Mammary microvascular endothelial cell (primary cell): ENCODE data around the gene MDFI. TPM values are rescaled to one million over a fixed set of nuclear protein-coding genes. Genes with fewer than 3 reads are reported as not detected.

Experiments
- total RNA-seq: library from RNA; depleted of rRNA; stranded (reverse); fragments of >200 nt; gene quantifications from 2 replicates; pipeline ENCODE4 v1.2.3, GENCODE V29; 2015

The MDFI gene
- 19.5 and 22.5 TPM in 2 replicates for total RNA-seq

GRCh38 chr6:41638002-41638934 lies at the start of gene MDFI:
MDFI (plus strand) TSS chr6:41638468; CDS start chr6:41638750, 282 bp downstream.

Other genes with a start within 250 kb of the MDFI start
- 1.9 and 2.6 TPM in 2 replicates for gene FOXP4, start 92.1 kb upstream of the MDFI start, total RNA-seq
- 2.3 and 3.4 TPM in 2 replicates for gene TFEB, start 97.1 kb downstream of the MDFI start, total RNA-seq
- gene PGC, start 108.9 kb downstream of the MDFI start, total RNA-seq: not detected in 2 replicates
- gene FRS3, start 141.4 kb downstream of the MDFI start, total RNA-seq: 1.5 and 2.0 TPM in 2 replicates
- gene PRICKLE4, start 142.3 kb downstream of the MDFI start, total RNA-seq: 1.0 and 1.3 TPM in 2 replicates
- 313 and 322 TPM in 2 replicates for gene TOMM6, start 149.2 kb downstream of the MDFI start, total RNA-seq